KMS-11 (cell line): ENCODE results near the gene ABHD12B.

Source experiments
- H2AFZ ChIP-seq: fragments of 200-600 bp; sonication (generic); 2 replicates; pipeline ENCODE4 v1.6.1; 2016; ENCODE audit warnings: antibody characterized with exemption, mixed run types, low read depth
- H3K27ac ChIP-seq: fragments of 200-600 bp; sonication (generic); 2 replicates; pipeline ENCODE4 v1.6.1; 2016; ENCODE audit warnings: mild to moderate bottlenecking, mixed run types
- H3K27me3 ChIP-seq: fragments of 200-600 bp; sonication (generic); 2 replicates; pipeline ENCODE4 v1.6.1; 2017; ENCODE audit warnings: mild to moderate bottlenecking, low read depth, mixed run types, moderate library complexity; ENCODE audit not compliant: insufficient read depth
- H3K36me3 ChIP-seq: fragments of 200-600 bp; sonication (generic); 2 replicates; pipeline ENCODE4 v1.6.1; 2017; ENCODE audit warnings: mild to moderate bottlenecking, mixed run types; ENCODE audit not compliant: insufficient read depth
- H3K4me1 ChIP-seq: fragments of 200-600 bp; sonication (generic); 2 replicates; pipeline ENCODE4 v1.6.1; 2016; ENCODE audit warnings: mild to moderate bottlenecking, low read depth, mixed run types; ENCODE audit not compliant: poor library complexity, severe bottlenecking
- H3K4me2 ChIP-seq: fragments of 200-600 bp; sonication (generic); 2 replicates; pipeline ENCODE4 v1.7.0; 2016; ENCODE audit warnings: mild to moderate bottlenecking, mixed run types
- H3K4me3 ChIP-seq: fragments of 200-600 bp; sonication (generic); IDR thresholded peaks from 2 replicates; pipeline ENCODE4 v1.6.1; 2017; ENCODE audit warnings: low read depth, low read length, mixed read lengths; ENCODE audit not compliant: insufficient read depth
- H3K79me2 ChIP-seq: fragments of 200-600 bp; sonication (generic); 2 replicates; pipeline ENCODE4 v1.6.1; 2016; ENCODE audit warnings: low read depth, mixed run types; ENCODE audit not compliant: insufficient read depth
- H3K9ac ChIP-seq: fragments of 200-600 bp; sonication (generic); 2 replicates; pipeline ENCODE4 v1.6.1; 2016; ENCODE audit warnings: mild to moderate bottlenecking, mixed run types
- H4K20me1 ChIP-seq: fragments of 200-600 bp; sonication (generic); 2 replicates; pipeline ENCODE4 v1.6.1; 2016; ENCODE audit warnings: mild to moderate bottlenecking, mixed run types; ENCODE audit not compliant: insufficient read depth
- TF ChIP-seq, protein P1 (sequence below): fragments of 200-600 bp; sonication (generic); conservative IDR thresholded peaks from 2 replicates; pipeline ENCODE4 v1.6.1; 2017; ENCODE audit warnings: low read depth, mild to moderate bottlenecking, antibody characterized with exemption, low read length, moderate library complexity, mixed read lengths

ABHD12B gene

DNA sequence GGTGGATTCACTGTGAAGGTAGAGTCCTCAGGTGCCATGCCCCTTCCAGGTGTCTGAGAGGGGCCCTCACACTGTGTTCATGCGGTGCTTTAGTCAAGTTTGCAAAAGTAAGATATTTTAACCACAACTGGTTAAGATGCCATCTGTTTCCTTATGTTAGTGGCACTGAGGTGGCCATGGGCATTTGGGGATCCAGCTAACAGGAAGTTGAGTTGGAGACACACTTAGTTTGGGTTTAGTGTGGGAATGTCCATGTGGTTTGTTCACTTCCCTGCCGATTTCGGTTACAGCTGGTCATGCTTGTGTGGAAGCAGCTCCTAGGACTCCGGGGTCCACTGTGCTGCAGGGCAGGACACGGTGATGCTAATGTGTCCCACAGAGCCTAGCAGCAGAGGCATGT is 17.3 kb upstream of the ABHD12B start:
- Histone ChIP-seq H2AFZ (no peak overlapping the region), H3K4me2 (no peak overlapping the region), H3K27ac (no peak overlapping the region), H3K9ac (no peak overlapping the region), H4K20me1 (no peaks in the 10 kb centered on the region), H3K4me3 (no peak overlapping the region), H3K36me3 (no peaks in the 10 kb centered on the region), H3K4me1 (no peaks in the 10 kb centered on the region), H3K27me3 (no peaks in the 10 kb centered on the region), H3K79me2 (no peaks in the 10 kb centered on the region)
- TF ChIP-seq, protein P1, sequence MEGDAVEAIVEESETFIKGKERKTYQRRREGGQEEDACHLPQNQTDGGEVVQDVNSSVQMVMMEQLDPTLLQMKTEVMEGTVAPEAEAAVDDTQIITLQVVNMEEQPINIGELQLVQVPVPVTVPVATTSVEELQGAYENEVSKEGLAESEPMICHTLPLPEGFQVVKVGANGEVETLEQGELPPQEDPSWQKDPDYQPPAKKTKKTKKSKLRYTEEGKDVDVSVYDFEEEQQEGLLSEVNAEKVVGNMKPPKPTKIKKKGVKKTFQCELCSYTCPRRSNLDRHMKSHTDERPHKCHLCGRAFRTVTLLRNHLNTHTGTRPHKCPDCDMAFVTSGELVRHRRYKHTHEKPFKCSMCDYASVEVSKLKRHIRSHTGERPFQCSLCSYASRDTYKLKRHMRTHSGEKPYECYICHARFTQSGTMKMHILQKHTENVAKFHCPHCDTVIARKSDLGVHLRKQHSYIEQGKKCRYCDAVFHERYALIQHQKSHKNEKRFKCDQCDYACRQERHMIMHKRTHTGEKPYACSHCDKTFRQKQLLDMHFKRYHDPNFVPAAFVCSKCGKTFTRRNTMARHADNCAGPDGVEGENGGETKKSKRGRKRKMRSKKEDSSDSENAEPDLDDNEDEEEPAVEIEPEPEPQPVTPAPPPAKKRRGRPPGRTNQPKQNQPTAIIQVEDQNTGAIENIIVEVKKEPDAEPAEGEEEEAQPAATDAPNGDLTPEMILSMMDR, result no peak

DNA sequence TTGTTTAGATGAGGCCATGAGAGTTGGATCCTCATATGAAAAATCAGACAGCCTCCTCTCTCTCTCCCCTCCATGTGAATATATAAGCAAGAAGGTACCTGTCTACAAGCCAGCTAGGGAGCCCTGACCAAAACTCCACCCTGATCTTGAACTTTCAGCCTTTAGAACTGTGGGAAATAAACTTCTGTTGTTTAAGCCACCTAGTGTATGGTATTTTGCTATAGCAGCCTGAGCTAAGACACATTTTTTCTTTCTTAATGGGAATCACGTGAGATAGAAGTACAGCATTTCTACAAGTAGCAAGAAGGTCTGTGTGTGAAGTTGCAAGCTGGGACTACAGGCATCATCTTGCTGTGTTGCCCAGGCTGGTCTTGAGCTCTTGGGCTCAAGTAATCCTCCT is 16.3 kb upstream of the ABHD12B start:
- Histone ChIP-seq H3K4me2 (no peak overlapping the region), H3K36me3 (no peaks in the 10 kb centered on the region), H3K27me3 (no peaks in the 10 kb centered on the region), H3K79me2 (no peaks in the 10 kb centered on the region), H2AFZ (no peak overlapping the region), H3K9ac (no peak overlapping the region), H3K27ac (no peak overlapping the region), H3K4me3 (no peak overlapping the region), H3K4me1 (no peaks in the 10 kb centered on the region), H4K20me1 (no peaks in the 10 kb centered on the region)
- TF ChIP-seq, protein P1, result no peak

DNA sequence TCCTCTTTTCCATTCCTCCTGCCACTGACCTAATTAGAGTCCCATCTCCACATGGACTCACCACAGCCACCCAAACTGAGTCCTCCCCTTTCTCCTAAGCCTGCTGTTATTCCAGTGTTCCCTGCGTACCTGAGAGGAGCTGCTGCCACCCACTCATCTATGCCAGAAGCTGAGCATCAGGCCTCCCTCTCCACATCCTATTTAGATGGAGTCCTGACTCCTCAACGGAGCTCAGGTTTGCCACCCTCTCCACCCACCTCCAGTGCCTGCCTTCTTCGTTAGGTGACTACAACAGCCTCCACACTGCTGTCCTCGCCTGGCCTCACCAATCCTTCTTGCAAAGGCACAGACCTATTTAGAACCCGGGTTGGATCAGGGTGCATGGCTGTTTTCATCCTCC is 15.2 kb upstream of the ABHD12B start:
- H3K9ac ChIP-seq, result no peak overlapping the region
- TF ChIP-seq, protein P1, result no peak
- no peak overlapping the region for H2AFZ ChIP-seq

DNA sequence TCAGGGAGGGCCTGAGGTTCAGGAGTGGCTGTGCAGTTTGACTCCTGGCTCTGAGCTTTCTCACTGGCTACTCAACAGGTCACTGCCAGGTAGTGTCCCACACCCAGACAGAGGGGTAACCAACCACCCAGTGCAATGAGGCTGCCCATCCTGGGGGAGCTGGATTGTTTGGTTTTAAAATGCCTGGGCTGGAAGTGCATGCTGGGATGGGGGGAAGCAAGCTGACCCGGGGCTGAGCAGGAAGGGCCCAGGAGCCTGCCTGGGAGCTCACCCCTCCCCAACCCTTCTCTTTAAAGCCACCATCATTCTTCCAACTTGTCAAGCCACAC is 12.6 kb upstream of the ABHD12B start:
- H3K9ac ChIP-seq, result no peak overlapping the region

More for the DNA sequence above, 15.2 kb upstream of the ABHD12B start:
- no peak overlapping the region for H3K4me3 ChIP-seq
- no peak overlapping the region for H3K27ac ChIP-seq
- H3K4me2 ChIP-seq, result no peak overlapping the region
- no peaks in the 10 kb centered on the region for H3K36me3 ChIP-seq
- H3K27me3 ChIP-seq, result no peaks in the 10 kb centered on the region
- H3K79me2 ChIP-seq, result no peaks in the 10 kb centered on the region
- no peaks in the 10 kb centered on the region for H4K20me1 ChIP-seq
- H3K4me1 ChIP-seq, result no peaks in the 10 kb centered on the region

More for the DNA sequence above, 12.6 kb upstream of the ABHD12B start:
- peak overlapping the region; percentile 100 for H3K4me2 ChIP-seq
- no peaks in the 10 kb centered on the region for H4K20me1 ChIP-seq
- peak overlapping the region; percentile 89; the same call in 1 of the 2 replicates for H2AFZ ChIP-seq
- no peak overlapping the region for H3K27ac ChIP-seq
- no peak overlapping the region for H3K4me3 ChIP-seq
- no peaks in the 10 kb centered on the region for H3K4me1 ChIP-seq
- H3K27me3 ChIP-seq, result no peaks in the 10 kb centered on the region
- H3K79me2 ChIP-seq, result no peaks in the 10 kb centered on the region
- no peaks in the 10 kb centered on the region for H3K36me3 ChIP-seq
- TF ChIP-seq, protein P1, result no peak
